Astrocyte of the spinal cord (primary cell): ENCODE results near the gene KLKB1.

Experiments used
- DNase-seq: peaks from one replicate; pipeline ENCODE4 v3.0.0; 2011; ENCODE audit warnings: low read depth, low spot score
- H3K4me3 ChIP-seq: 2 replicates; pipeline ENCODE4 v1.5.1; 2011; ENCODE audit warnings: low read depth, mild to moderate bottlenecking, low read length, moderate library complexity
- CTCF ChIP-seq: IDR thresholded peaks from 2 replicates; pipeline ENCODE4 v1.5.1; 2012; ENCODE audit warnings: low read depth, mild to moderate bottlenecking, low read length, inconsistent platforms
- in situ Hi-C: cut with HindIII; loops from 2 replicates; pipeline ENCODE4 v1.10.0; 2017; ENCODE audit warnings: low sequenced_read_pairs

Gene KLKB1

GRCh38 chr4:186203406-186203805 lies 23.9 kb upstream of the KLKB1 start:
- in situ Hi-C loops: no loop called here
- TF ChIP-seq CTCF: no peak
- H3K4me3 ChIP-seq: no peak overlapping the region
- no peak for DNase-seq

- no peak overlapping the region for H3K4me3 ChIP-seq
Measured at GRCh38 chr4:186204103-186204559, 23.2 kb upstream of the KLKB1 start.

DNA sequence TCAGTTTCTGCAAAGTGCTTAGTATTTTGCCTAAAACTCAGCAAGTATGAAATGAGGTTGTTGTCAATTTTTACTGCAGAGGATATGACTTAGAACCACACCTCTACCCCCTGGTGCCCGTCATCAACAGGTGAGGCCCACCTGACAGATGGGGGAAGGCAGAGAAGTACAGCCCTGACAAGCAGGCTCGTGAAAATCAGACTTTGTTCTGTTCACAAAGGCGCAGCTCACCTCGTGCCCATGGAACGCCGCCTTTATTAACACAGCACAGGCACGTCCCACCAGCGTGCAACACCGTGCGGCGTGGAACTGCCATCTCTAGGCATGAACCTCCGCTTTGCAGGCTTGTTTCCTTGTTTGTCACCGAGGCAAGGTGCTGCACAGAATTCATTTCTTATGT lies 22.6 kb upstream of the KLKB1 start:
- no peak for TF ChIP-seq CTCF

More at GRCh38 chr4:186204103-186204559, 23.2 kb upstream of the KLKB1 start:
- in situ Hi-C loops: no loop called here
- TF ChIP-seq CTCF: no peak
- no peak for DNase-seq

DNA sequence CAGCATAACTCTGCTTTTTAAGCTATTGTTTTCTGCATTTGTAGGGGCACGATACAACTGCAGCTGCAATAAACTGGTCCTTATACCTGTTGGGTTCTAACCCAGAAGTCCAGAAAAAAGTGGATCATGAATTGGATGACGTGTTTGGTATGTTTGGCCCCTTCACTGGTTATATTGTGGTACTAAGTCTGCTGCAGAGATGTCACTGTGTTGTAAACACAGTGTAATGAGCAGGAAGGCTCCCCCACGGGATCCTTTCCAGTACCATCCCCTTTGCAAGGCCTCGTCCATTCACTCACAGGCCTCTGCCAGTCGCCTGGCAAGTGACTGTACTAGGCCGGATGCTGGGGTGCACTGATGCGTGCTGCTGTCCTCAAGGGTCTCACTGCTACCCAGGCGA lies 22.2 kb upstream of the KLKB1 start:
- in situ Hi-C loops: no loop called here
- no peak for DNase-seq
- no peak for TF ChIP-seq CTCF
- no peak overlapping the region for H3K4me3 ChIP-seq

More for the DNA sequence above, 22.6 kb upstream of the KLKB1 start:
- no peak overlapping the region for H3K4me3 ChIP-seq
- no peak for DNase-seq
- in situ Hi-C loops: no loop called here

- in situ Hi-C loops: no loop called here
- no peak overlapping the region for H3K4me3 ChIP-seq
- no peak for DNase-seq
- no peak for TF ChIP-seq CTCF
Measured at GRCh38 chr4:186216465-186217024, 10.8 kb upstream of the KLKB1 start.

DNA sequence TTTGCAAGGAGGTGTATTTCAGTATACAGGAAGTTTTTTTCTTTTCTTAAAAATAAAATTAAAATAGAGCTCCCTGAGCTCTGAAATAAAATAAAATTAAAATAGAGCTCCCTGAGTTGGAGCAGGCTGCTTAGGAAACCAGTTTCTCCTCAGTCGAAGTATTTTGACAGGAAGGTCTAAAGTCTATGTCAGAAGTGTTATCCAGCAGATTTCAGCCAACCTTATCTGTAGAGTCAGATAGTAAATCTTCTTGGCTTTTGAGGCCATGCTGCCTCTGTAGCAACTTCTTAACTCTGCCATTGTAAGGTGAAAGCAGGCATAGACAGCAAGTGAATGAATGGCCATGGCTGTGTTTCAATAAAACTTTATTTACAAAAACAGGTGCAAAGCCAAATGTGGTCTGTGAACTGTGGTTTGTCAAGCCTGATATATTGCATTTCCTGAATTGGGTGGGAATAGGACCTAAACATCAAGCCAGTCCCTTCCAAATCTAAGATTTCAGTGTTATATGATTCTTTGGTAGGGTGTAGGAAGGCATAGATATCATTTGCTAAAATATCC lies 9.5 kb upstream of the KLKB1 start:
- H3K4me3 ChIP-seq: no peak overlapping the region
- no peak for DNase-seq
- in situ Hi-C loops: no loop called here
- TF ChIP-seq CTCF: no peak
